ENCODE data around the gene ROBO1.

DNA sequence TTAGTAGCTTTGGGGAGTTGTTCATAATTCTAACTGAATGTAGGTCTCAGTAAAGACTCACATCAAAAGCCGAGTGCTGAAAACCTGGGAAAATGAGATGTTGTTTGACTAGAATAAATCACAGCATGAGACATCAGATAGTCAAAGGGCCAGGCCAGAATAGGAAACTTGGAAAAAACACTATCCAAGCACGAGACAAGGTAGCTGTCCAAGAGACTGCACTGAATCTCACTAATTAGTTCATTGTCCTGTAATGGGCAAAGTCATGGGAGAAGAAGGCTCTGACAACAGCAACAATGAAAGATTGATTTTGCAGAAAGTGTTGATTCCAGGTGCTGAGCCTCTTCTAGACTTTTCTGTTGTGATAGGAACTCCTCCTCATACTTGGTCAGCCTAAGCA lies 314.2 kb downstream of the ROBO1 start:
- TF ChIP-seq EZH2phosphoT487 (IDR thresholded peaks at IDR 0.05) (no peak), EZH2 (IDR thresholded peaks at IDR 0.05) (no peak)
- TF ChIP-seq, protein P1, sequence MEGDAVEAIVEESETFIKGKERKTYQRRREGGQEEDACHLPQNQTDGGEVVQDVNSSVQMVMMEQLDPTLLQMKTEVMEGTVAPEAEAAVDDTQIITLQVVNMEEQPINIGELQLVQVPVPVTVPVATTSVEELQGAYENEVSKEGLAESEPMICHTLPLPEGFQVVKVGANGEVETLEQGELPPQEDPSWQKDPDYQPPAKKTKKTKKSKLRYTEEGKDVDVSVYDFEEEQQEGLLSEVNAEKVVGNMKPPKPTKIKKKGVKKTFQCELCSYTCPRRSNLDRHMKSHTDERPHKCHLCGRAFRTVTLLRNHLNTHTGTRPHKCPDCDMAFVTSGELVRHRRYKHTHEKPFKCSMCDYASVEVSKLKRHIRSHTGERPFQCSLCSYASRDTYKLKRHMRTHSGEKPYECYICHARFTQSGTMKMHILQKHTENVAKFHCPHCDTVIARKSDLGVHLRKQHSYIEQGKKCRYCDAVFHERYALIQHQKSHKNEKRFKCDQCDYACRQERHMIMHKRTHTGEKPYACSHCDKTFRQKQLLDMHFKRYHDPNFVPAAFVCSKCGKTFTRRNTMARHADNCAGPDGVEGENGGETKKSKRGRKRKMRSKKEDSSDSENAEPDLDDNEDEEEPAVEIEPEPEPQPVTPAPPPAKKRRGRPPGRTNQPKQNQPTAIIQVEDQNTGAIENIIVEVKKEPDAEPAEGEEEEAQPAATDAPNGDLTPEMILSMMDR (IDR thresholded peaks at IDR 0.05) = no peak
